ENCODE data around the gene OTOP1.
"Not testable (repeated sequence)": the region's sequence is repeated elsewhere in the genome, so short reads cannot be mapped to it uniquely, and the experiment has no call there.

OTOP1 gene

GRCh38 chr4:4233610-4234009 is 6.9 kb upstream of the OTOP1 start:
- H3K27ac ChIP-seq (ENCODE audit: low read length), result no peak overlapping the region
- no peaks in the 10 kb centered on the region for H3K27me3 ChIP-seq (ENCODE audit: control insufficient read depth in 1 of 2, insufficient read depth in 2 of 2, low read length in 2 of 2)
- H3K9ac ChIP-seq (ENCODE audit: low read length in 2 of 2), result no peak overlapping the region
- no peaks in the 10 kb centered on the region for H3K9me3 ChIP-seq (ENCODE audit: control insufficient read depth in 2 of 2, low read length in 2 of 2)
- H3K4me3 ChIP-seq (ENCODE audit: low read length in 2 of 2), result no peak overlapping the region
- H3K4me1 ChIP-seq (ENCODE audit: control insufficient read depth, insufficient read depth, low read length), result no peaks in the 10 kb centered on the region
- H3K36me3 ChIP-seq (ENCODE audit: control insufficient read depth in 2 of 2, insufficient read depth in 2 of 2, low read length in 2 of 2), result peaks cover 3 to 14% of the 10 kb centered on the region in 2 donors

- H3K27me3 ChIP-seq (ENCODE audit: control insufficient read depth in 1 of 2, insufficient read depth in 2 of 2, low read length in 2 of 2), result peaks cover 8 to 21% of the 10 kb centered on the region in 2 donors
Observed at GRCh38 chr4:4228356-4228668, 1.6 kb upstream of the OTOP1 start.

GRCh38 chr4:4227510-4228355 is 1.0 kb upstream of the OTOP1 start:
- Histone ChIP-seq H3K27ac (ENCODE audit: low read length) (no peak overlapping the region), H3K9ac (ENCODE audit: low read length in 2 of 2) (no peak overlapping the region), H3K9me3 (ENCODE audit: control insufficient read depth in 2 of 2, low read length in 2 of 2) (no peaks in the 10 kb centered on the region), H3K4me1 (ENCODE audit: control insufficient read depth, insufficient read depth, low read length) (no peaks in the 10 kb centered on the region), H3K4me3 (ENCODE audit: low read length in 2 of 2) (no peak overlapping the region), H3K27me3 (ENCODE audit: control insufficient read depth in 1 of 2, insufficient read depth in 2 of 2, low read length in 2 of 2) (peaks cover 8 to 21% of the 10 kb centered on the region in 2 donors), H3K36me3 (ENCODE audit: control insufficient read depth in 2 of 2, insufficient read depth in 2 of 2, low read length in 2 of 2) (no peaks in the 10 kb centered on the region)

More at GRCh38 chr4:4228356-4228668, 1.6 kb upstream of the OTOP1 start:
- no peaks in the 10 kb centered on the region for H3K36me3 ChIP-seq (ENCODE audit: control insufficient read depth in 2 of 2, insufficient read depth in 2 of 2, low read length in 2 of 2)
- no peaks in the 10 kb centered on the region for H3K4me1 ChIP-seq (ENCODE audit: control insufficient read depth, insufficient read depth, low read length)
- no peak overlapping the region for H3K9ac ChIP-seq (ENCODE audit: low read length in 2 of 2)
- no peak overlapping the region for H3K4me3 ChIP-seq (ENCODE audit: low read length in 2 of 2)
- no peak overlapping the region for H3K27ac ChIP-seq (ENCODE audit: low read length)
- H3K9me3 ChIP-seq (ENCODE audit: control insufficient read depth in 2 of 2, low read length in 2 of 2), result no peaks in the 10 kb centered on the region

- Histone ChIP-seq H3K36me3 (ENCODE audit: control insufficient read depth in 2 of 2, insufficient read depth in 2 of 2, low read length in 2 of 2) (no peaks in the 10 kb centered on the region), H3K4me1 (ENCODE audit: control insufficient read depth, insufficient read depth, low read length) (no peaks in the 10 kb centered on the region), H3K4me3 (ENCODE audit: low read length in 2 of 2) (no peak overlapping the region), H3K27me3 (ENCODE audit: control insufficient read depth in 1 of 2, insufficient read depth in 2 of 2, low read length in 2 of 2) (peaks cover 8 to 22% of the 10 kb centered on the region in 2 donors), H3K9me3 (ENCODE audit: control insufficient read depth in 2 of 2, low read length in 2 of 2) (no peaks in the 10 kb centered on the region), H3K27ac (ENCODE audit: low read length) (no peak overlapping the region), H3K9ac (ENCODE audit: low read length in 2 of 2) (no peak overlapping the region)
Observed at GRCh38 chr4:4225915-4226605, 669 bp downstream of the OTOP1 start.

DNA sequence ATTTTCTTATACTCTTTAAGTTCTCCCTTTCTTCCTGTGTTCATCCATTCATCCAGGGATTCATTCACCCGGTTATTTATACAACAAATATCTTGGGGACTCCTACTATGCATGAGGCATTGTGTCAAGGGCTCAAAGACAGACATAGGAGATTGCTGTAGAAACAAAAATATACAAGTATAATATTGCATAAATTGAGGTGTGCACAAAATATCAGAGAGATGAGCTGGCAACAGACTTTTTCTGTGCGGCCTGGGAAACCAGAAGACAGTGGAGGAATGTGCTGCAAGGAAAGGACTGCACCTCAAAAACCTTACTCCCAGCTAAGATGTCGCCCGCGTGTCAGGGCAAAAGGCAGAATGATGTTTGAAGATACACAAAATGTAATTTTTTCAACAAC is 9.6 kb downstream of the OTOP1 start:
- Histone ChIP-seq H3K9ac (ENCODE audit: low read length in 2 of 2) (no peak overlapping the region), H3K27ac (ENCODE audit: low read length) (no peak overlapping the region), H3K36me3 (ENCODE audit: control insufficient read depth in 2 of 2, insufficient read depth in 2 of 2, low read length in 2 of 2) (no peaks in the 10 kb centered on the region), H3K4me3 (ENCODE audit: low read length in 2 of 2) (no peak overlapping the region), H3K27me3 (ENCODE audit: control insufficient read depth in 1 of 2, insufficient read depth in 2 of 2, low read length in 2 of 2) (peaks cover 0 to 2% of the 10 kb centered on the region in 2 donors), H3K4me1 (ENCODE audit: control insufficient read depth, insufficient read depth, low read length) (no peaks in the 10 kb centered on the region), H3K9me3 (ENCODE audit: control insufficient read depth in 2 of 2, low read length in 2 of 2) (no peaks in the 10 kb centered on the region)

GRCh38 chr4:4216648-4217047 is 10.1 kb downstream of the OTOP1 start:
- Histone ChIP-seq H3K9me3 (ENCODE audit: control insufficient read depth in 2 of 2, low read length in 2 of 2) (no peaks in the 10 kb centered on the region), H3K27me3 (ENCODE audit: control insufficient read depth in 1 of 2, insufficient read depth in 2 of 2, low read length in 2 of 2) (peaks cover 0 to 2% of the 10 kb centered on the region in 2 donors), H3K4me3 (ENCODE audit: low read length in 2 of 2) (no peak overlapping the region), H3K27ac (ENCODE audit: low read length) (no peak overlapping the region), H3K36me3 (ENCODE audit: control insufficient read depth in 2 of 2, insufficient read depth in 2 of 2, low read length in 2 of 2) (no peaks in the 10 kb centered on the region), H3K9ac (ENCODE audit: low read length in 2 of 2) (no peak overlapping the region), H3K4me1 (ENCODE audit: control insufficient read depth, insufficient read depth, low read length) (no peaks in the 10 kb centered on the region)

GRCh38 chr4:4213674-4214073 is 13.1 kb downstream of the OTOP1 start:
- not testable (repeated sequence) for H3K9me3 ChIP-seq (ENCODE audit: control insufficient read depth in 2 of 2, low read length in 2 of 2); H3K4me1 ChIP-seq (ENCODE audit: control insufficient read depth, insufficient read depth, low read length); H3K27ac ChIP-seq (ENCODE audit: low read length); H3K27me3 ChIP-seq (ENCODE audit: control insufficient read depth in 1 of 2, insufficient read depth in 2 of 2, low read length in 2 of 2); H3K36me3 ChIP-seq (ENCODE audit: control insufficient read depth in 2 of 2, insufficient read depth in 2 of 2, low read length in 2 of 2); H3K9ac ChIP-seq (ENCODE audit: low read length in 2 of 2); H3K4me3 ChIP-seq (ENCODE audit: low read length in 2 of 2)

- H3K4me1 ChIP-seq (ENCODE audit: control insufficient read depth, insufficient read depth, low read length), result no peaks in the 10 kb centered on the region
- no peaks in the 10 kb centered on the region for H3K9me3 ChIP-seq (ENCODE audit: control insufficient read depth in 2 of 2, low read length in 2 of 2)
- H3K27me3 ChIP-seq (ENCODE audit: control insufficient read depth in 1 of 2, insufficient read depth in 2 of 2, low read length in 2 of 2), result peaks cover 0 to 12% of the 10 kb centered on the region in 2 donors
- H3K27ac ChIP-seq (ENCODE audit: low read length), result no peak overlapping the region
- no peak overlapping the region for H3K9ac ChIP-seq (ENCODE audit: low read length in 2 of 2)
- no peaks in the 10 kb centered on the region for H3K36me3 ChIP-seq (ENCODE audit: control insufficient read depth in 2 of 2, insufficient read depth in 2 of 2, low read length in 2 of 2)
- no peak overlapping the region for H3K4me3 ChIP-seq (ENCODE audit: low read length in 2 of 2)
Observed at GRCh38 chr4:4206204-4206603, 20.5 kb downstream of the OTOP1 start.

DNA sequence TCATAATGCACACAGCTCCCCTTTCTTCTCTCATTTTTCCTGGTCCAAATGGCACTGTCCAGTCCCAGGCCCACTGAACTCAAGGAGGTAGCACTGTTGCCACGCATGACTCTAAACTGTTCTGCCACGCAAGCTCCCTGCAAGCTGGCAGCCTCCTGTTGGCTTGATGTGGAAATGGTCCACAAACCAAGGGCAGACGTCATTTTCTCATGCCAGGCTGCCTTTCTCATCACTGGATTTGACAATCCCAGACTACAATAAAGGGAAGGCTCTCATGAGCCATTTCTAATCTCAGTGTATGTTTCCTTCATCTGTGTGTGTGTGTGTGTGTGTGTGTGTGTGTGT is 22.4 kb downstream of the OTOP1 start:
- Histone ChIP-seq H3K4me3 (ENCODE audit: low read length in 2 of 2) (no peak overlapping the region), H3K27ac (ENCODE audit: low read length) (no peak overlapping the region), H3K9ac (ENCODE audit: low read length in 2 of 2) (no peak overlapping the region), H3K27me3 (ENCODE audit: control insufficient read depth in 1 of 2, insufficient read depth in 2 of 2, low read length in 2 of 2) (peaks cover 0 to 8% of the 10 kb centered on the region in 2 donors), H3K36me3 (ENCODE audit: control insufficient read depth in 2 of 2, insufficient read depth in 2 of 2, low read length in 2 of 2) (no peaks in the 10 kb centered on the region), H3K4me1 (ENCODE audit: control insufficient read depth, insufficient read depth, low read length) (no peaks in the 10 kb centered on the region), H3K9me3 (ENCODE audit: control insufficient read depth in 2 of 2, low read length in 2 of 2) (no peaks in the 10 kb centered on the region)

- Histone ChIP-seq H3K36me3 (ENCODE audit: control insufficient read depth in 2 of 2, insufficient read depth in 2 of 2, low read length in 2 of 2) (no peaks in the 10 kb centered on the region), H3K27ac (ENCODE audit: low read length) (no peak overlapping the region), H3K4me3 (ENCODE audit: low read length in 2 of 2) (no peak overlapping the region), H3K4me1 (ENCODE audit: control insufficient read depth, insufficient read depth, low read length) (no peaks in the 10 kb centered on the region), H3K9me3 (ENCODE audit: control insufficient read depth in 2 of 2, low read length in 2 of 2) (no peaks in the 10 kb centered on the region), H3K9ac (ENCODE audit: low read length in 2 of 2) (no peak overlapping the region), H3K27me3 (ENCODE audit: control insufficient read depth in 1 of 2, insufficient read depth in 2 of 2, low read length in 2 of 2) (peaks cover 0 to 8% of the 10 kb centered on the region in 2 donors)
Observed at GRCh38 chr4:4203688-4204400, 22.9 kb downstream of the OTOP1 start.

Measured in stomach smooth muscle (tissue), 2 donors.